Vagina (tissue), 2 donors: Measurements from ENCODE around the gene ACOXL. TPM values are rescaled to one million over a fixed set of nuclear protein-coding genes. Genes with fewer than 3 reads are reported as not detected.

ENCODE experiments used
- DNase-seq, 2 donors: peaks; one replicate each; pipeline ENCODE4 v3.0.0-alpha.2; 2017; ENCODE audit errors: extremely low spot score in 2 of 2
- H3K27ac ChIP-seq: fragments of 200-600 bp; sonication (generic); one replicate; pipeline ENCODE4 v1.5.1; 2019
- H3K27me3 ChIP-seq: fragments of 200-600 bp; sonication (generic); one replicate; pipeline ENCODE4 v1.5.1; 2019
- H3K36me3 ChIP-seq, 2 donors: fragments of 200-600 bp; sonication (generic); one replicate each; pipeline ENCODE4 v1.5.1; 2017 to 2019
- H3K4me1 ChIP-seq: fragments of 200-600 bp; sonication (generic); one replicate; pipeline ENCODE4 v1.5.1; 2019
- H3K4me3 ChIP-seq, 2 donors: fragments of 200-600 bp; sonication (generic); 1 replicate in 1 of 2; 2 replicates in 1 of 2; pipeline ENCODE4 v1.5.1; 2016 to 2019
- H3K9me3 ChIP-seq: fragments of 200-600 bp; sonication (generic); one replicate; pipeline ENCODE4 v1.5.1; 2019
- CTCF ChIP-seq, 3 experiments: fragments of 450-650 bp in 2 of 3; fragments of 200-600 bp in 1 of 3; sonication (generic) in 1 of 3; IDR thresholded peaks; one replicate each; pipeline ENCODE4 v1.5.1; 2017 to 2019; ENCODE audit warnings: antibody characterized with exemption in 3 of 3, mild to moderate bottlenecking in 2 of 3, moderate library complexity in 2 of 3
- POLR2A ChIP-seq, 2 donors: fragments of 450-650 bp; IDR thresholded peaks; one replicate each; pipeline ENCODE4 v1.6.1; 2017; ENCODE audit warnings: antibody characterized with exemption in 2 of 2, mild to moderate bottlenecking in 2 of 2, moderate library complexity in 2 of 2
- POLR2AphosphoS5 ChIP-seq, 2 donors: sonication (generic); formaldehyde crosslinking; IDR thresholded peaks; one replicate each; pipeline ENCODE4 v1.9.0; 2017; ENCODE audit warnings: antibody characterized with exemption in 2 of 2, mild to moderate bottlenecking in 2 of 2, low read depth in 1 of 2; ENCODE audit not compliant: insufficient read depth in 1 of 2
- intact Hi-C: fragments of 100-400 bp; cut with DNase I; formaldehyde crosslinking; loops from one replicate; pipeline ENCODE4 v1.15.1; 2023
- total RNA-seq: library from RNA; depleted of rRNA; stranded (reverse); fragments of >200 nt; gene quantifications from one replicate; pipeline ENCODE4 v1.2.3, GENCODE V29; 2016

Gene ACOXL
- total RNA-seq, 1 donor from 2014 or later = not detected

GRCh38 chr2:111122631-111123421 is 390.5 kb downstream of the ACOXL start:
- Histone ChIP-seq H3K27me3 (no peaks in the 10 kb centered on the region), H3K4me3 (peak overlapping the region; percentile 77 to 88), H3K9me3 (no peaks in the 10 kb centered on the region), H3K36me3 (peaks cover 0 to 23% of the 10 kb centered on the region in 2 donors), H3K4me1 (peaks cover 73% of the 10 kb centered on the region), H3K27ac (peak overlapping the region; percentile 75)
- peak in 1 of 2 donors; percentile 93 for DNase-seq
- TF ChIP-seq CTCF (IDR thresholded peaks at IDR 0.05) (no peak), POLR2A (IDR thresholded peaks at IDR 0.05) (peak in 1 of 2 donors; percentile 72), POLR2AphosphoS5 (IDR thresholded peaks at IDR 0.05; ENCODE audit: insufficient read depth in 1 of 2, low read depth in 1 of 2) (peak in 1 of 2 donors; percentile 72)
- intact Hi-C loops = no loop called here

DNA sequence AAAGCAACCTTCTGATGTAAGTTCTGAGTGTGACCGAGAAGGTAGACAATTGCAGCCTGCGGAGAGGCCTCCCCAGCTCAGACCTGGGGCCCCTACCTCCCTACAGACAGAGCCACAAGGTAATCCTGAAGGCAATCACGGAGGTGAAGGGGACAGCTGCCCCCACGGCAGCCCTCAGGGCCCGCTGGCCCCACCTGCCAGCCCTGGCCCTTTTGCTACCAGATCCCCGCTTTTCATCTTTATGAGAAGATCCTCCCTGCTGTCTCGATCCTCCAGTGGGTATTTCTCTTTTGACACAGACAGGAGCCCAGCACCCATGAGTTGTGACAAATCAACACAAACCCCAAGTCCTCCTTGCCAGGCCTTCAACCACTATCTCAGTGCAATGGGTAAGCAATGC is 391.4 kb downstream of the ACOXL start:
- no peak for TF ChIP-seq POLR2A (IDR thresholded peaks at IDR 0.05)
- TF ChIP-seq CTCF (IDR thresholded peaks at IDR 0.05) = no peak
- TF ChIP-seq POLR2AphosphoS5 (IDR thresholded peaks at IDR 0.05; ENCODE audit: insufficient read depth in 1 of 2, low read depth in 1 of 2) = no peak
- peaks cover 0 to 23% of the 10 kb centered on the region in 2 donors for H3K36me3 ChIP-seq
- H3K27me3 ChIP-seq = no peaks in the 10 kb centered on the region
- DNase-seq = no peak
- H3K4me1 ChIP-seq = peaks cover 63% of the 10 kb centered on the region
- H3K9me3 ChIP-seq = no peaks in the 10 kb centered on the region
- peak overlapping the region in 1 of 2 donors; percentile 88 for H3K4me3 ChIP-seq
- no peak overlapping the region for H3K27ac ChIP-seq
- intact Hi-C loops = no loop called here

DNA sequence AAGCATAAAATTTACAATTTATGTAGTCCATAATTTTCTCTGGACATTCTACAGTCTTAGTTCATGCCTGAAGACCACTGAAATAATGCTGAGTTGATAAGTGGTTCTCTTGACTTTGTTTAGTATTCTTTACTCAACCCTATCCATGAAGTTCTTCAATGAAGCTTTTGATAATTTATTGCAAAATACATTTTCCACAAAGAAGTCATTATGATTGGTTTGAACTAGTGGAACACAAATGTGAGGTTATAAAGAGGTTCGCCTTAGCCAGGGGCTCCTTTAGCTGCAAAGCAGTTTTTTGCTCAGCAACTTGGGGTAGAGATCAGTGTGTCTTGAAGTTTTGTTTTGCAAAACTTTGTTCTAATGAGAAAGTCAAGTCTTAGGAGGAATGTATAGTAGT is 394.2 kb downstream of the ACOXL start:
- H3K9me3 ChIP-seq = no peaks in the 10 kb centered on the region
- no peak for TF ChIP-seq POLR2A (IDR thresholded peaks at IDR 0.05)
- TF ChIP-seq POLR2AphosphoS5 (IDR thresholded peaks at IDR 0.05; ENCODE audit: insufficient read depth in 1 of 2, low read depth in 1 of 2) = no peak
- TF ChIP-seq CTCF (IDR thresholded peaks at IDR 0.05) = no peak
- H3K4me1 ChIP-seq = peaks cover 41% of the 10 kb centered on the region
- peaks cover 0 to 32% of the 10 kb centered on the region in 2 donors for H3K36me3 ChIP-seq
- intact Hi-C loops = no loop called here
- no peak for DNase-seq
- H3K4me3 ChIP-seq = no peak overlapping the region
- H3K27ac ChIP-seq = no peak overlapping the region
- no peaks in the 10 kb centered on the region for H3K27me3 ChIP-seq

GRCh38 chr2:111127351-111127750 is 395.0 kb downstream of the ACOXL start:
- peaks cover 34% of the 10 kb centered on the region for H3K4me1 ChIP-seq
- TF ChIP-seq POLR2A (IDR thresholded peaks at IDR 0.05) (no peak), CTCF (IDR thresholded peaks at IDR 0.05) (no peak), POLR2AphosphoS5 (IDR thresholded peaks at IDR 0.05; ENCODE audit: insufficient read depth in 1 of 2, low read depth in 1 of 2) (no peak)
- no peak overlapping the region for H3K27ac ChIP-seq
- H3K9me3 ChIP-seq = no peaks in the 10 kb centered on the region
- peaks cover 0 to 32% of the 10 kb centered on the region in 2 donors for H3K36me3 ChIP-seq
- no peaks in the 10 kb centered on the region for H3K27me3 ChIP-seq
- intact Hi-C loops = no loop called here
- no peak for DNase-seq
- H3K4me3 ChIP-seq = no peak overlapping the region

GRCh38 chr2:111128096-111128495 is 395.7 kb downstream of the ACOXL start:
- H3K9me3 ChIP-seq = no peaks in the 10 kb centered on the region
- no peak for DNase-seq
- H3K4me3 ChIP-seq = no peak overlapping the region
- peaks cover 0 to 32% of the 10 kb centered on the region in 2 donors for H3K36me3 ChIP-seq
- no peaks in the 10 kb centered on the region for H3K27me3 ChIP-seq
- H3K4me1 ChIP-seq = peaks cover 41% of the 10 kb centered on the region
- intact Hi-C loops = no loop called here
- no peak overlapping the region for H3K27ac ChIP-seq
- TF ChIP-seq POLR2A (IDR thresholded peaks at IDR 0.05) (no peak), POLR2AphosphoS5 (IDR thresholded peaks at IDR 0.05; ENCODE audit: insufficient read depth in 1 of 2, low read depth in 1 of 2) (no peak), CTCF (IDR thresholded peaks at IDR 0.05) (no peak)
